ENCODE measurements around the gene TNRC6C.

Gene TNRC6C

GRCh38 chr17:78140169-78141051 lies 181.9 kb downstream of the TNRC6C start:
- peak; percentile 98 for DNase-seq

DNA sequence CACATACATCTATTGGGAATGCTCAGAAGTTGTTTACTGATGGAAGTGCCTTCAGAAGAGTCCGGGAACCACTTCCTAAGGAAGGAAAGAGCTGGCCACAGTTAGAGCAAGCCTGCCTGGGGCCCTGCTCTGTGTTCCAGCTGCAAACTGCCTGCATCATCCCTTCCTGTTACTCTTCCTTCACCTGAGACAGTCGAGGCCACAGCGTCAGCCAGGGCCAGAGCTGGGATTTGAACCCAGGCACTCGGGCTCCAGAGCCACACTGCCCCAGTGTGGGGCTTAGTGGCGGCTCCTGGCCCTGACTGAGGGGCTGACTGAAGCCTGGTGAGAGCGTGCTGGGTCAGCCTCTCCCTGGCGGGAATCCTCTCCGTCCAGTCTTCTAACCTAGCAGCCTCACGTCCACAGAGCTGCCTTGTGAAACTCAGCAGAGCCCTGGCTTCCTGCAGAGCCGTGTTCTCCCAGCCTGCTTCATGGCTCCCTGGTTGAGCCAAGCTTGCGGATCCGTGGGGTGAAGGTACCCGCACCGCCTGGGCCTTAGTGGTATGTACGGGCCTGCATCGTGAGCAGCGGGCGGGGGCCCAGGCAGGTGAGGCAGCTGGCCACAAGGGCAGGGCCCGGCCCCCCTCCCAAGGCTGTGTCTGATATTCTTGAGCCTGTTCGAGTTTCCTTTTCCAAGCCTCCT lies 183.1 kb downstream of the TNRC6C start:
- no peak for DNase-seq

GRCh38 chr17:78142119-78142861 lies 183.8 kb downstream of the TNRC6C start:
- DNase-seq = peak; percentile 58

- DNase-seq = no peak
Measured at GRCh38 chr17:78143214-78144146, 185.0 kb downstream of the TNRC6C start.

DNA sequence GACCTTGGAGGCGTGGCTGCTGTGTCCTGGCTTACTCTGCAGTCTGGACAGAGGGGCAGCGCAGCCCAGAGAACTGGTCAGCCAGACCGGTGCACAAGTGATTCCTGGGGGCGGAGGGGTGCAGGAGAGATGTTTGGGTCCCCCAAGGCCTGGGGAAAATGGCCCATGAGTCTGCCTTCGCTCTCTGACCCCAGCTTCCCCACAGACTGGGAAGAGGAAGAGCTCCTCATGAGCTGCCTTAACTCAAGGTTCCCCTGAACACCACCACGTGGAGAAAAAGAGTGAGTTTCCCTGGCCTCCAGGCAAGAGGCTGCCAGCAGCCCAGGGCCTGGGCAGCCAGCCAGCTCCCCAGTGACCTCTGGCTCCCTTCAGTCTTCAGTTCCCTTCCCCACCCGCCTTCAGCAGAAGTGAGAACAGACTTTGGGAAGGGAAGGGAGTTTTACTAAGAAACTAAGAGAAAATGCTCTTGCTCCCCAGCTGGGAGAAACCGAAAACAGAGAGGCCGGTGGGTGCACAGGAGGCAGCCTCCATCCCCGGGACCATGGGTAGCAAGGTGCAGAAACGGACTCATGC lies 185.7 kb downstream of the TNRC6C start:
- DNase-seq = peak; percentile 65

- no peak for DNase-seq
Measured at GRCh38 chr17:78144736-78145641, 186.5 kb downstream of the TNRC6C start.

GRCh38 chr17:78146471-78146869 lies 188.0 kb downstream of the TNRC6C start:
- DNase-seq = no peak

DNA sequence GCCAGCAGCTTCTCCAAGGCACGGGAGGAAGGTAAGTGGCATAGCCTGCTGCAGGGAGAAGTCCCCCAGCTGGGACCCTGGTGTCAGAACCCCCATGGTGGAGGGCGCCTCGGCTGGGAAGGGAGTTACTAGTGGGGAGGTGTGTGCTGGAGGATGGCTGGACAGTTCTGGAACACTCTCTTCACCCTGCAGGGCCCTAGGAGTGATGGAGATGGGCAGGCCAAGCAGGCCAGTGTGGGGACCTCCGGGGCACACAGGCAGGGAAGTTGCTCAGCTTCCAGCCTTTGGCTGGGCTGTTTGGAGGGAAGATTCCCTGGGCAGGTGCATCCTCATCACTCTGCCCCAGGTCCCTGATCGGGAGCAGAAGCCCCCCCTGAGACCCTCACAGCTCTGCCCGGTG lies 188.4 kb downstream of the TNRC6C start:
- DNase-seq = no peak

GRCh38 chr17:78147315-78147998 lies 189.0 kb downstream of the TNRC6C start:
- no peak for DNase-seq

DNA sequence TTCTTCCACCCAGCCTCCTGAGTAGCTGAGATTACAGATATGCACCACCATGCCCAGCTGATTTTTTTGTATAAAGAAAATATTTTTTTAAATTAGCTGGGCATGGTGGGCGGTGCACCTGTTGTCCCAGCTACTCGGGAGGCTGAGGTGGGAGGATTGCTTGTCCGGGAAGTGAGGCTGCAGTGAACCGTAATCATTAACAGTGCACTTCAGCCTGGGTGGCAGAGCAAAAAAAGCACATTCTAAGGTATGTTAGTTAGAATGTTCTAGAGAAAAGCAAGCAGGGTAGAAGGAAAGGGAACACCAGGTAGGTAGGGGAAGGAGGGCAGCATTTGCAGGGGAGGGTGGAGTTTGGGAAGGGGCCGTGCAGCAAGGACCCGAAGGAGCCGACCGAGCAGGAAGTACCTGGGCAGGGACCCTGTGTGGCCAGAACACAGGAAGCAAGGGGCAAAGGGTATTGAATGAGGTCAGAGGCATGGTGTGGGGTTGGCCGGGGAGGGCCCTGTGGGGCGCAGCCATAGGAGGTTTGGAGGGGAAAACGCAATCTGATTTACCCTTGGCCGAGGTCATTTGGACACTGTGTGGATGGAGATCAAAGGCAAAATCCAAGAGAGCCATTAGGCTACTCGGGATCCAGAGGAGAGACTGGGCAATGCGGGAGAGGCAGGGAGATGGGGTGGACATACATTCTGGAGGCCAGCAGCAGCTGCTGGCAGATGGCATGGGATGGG lies 189.9 kb downstream of the TNRC6C start:
- DNase-seq = no peak

DNA sequence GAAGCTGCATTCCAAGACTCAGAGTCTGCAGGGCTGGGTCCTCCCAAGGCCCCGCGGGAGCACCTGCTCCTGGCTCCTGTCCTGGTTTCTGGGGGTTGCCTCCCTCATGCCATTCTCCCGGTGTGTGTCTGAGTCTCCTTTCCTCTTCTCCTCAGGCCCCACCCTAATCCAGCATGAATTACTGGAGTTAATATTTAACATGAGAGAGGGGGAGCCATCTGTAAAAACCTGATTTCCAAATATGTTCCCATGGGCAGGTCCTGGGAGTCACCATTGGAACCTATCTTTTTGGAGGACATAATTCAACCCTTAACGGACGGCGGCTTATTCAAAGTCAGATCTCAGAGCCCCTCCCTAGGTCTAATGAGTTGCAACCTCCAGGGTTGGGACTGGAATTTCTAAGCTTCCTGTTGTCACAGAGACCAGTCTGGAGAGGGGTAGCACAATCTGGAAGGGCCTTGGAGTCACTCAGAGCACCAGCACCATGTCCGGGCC lies 193.1 kb downstream of the TNRC6C start:
- no peak for DNase-seq

DNA sequence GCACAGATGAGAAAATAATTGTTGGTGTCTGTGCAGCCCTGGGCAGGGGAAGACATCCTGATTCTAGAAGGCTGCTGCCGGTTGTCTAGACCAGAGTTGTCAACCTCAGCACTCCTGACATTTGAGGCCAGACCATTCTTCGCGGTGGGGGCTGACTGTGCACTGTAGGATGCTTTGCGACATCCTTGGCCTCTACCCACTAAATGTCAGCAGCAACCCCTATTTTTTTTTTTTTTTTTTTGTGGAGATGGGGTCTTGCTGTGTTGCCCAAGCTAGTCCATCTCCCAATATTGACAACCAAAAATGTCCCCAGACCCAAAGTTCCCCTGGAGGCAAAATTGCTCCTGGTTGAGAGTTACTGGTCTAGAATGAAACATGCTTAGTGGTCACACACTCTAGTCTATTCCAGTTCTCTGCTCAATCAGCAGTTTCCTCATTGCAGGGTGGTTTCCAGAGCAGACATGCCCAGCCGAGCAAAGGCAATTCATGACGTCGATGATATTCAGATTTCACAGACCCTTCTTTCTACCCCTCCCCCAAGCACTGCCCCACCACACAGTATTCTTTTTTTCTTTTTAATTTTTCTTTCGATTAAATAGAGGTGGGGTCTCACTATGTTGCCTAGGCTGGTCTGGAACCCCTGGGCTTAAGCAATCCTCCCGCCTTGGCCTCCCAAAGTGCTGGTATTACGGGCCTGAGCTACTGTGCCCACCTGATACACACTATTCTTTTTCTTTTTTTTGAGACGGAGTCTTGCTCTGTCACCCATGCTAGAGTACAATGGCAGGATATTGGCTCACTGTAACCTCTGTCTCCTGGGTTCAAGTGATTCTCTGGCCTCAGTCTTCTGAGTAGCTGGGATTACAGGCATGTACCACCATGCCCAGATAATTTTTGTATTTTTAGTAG lies 196.7 kb downstream of the TNRC6C start:
- no peak for DNase-seq
